Liver (tissue), 9 donors: ENCODE measurements around the gene GTPBP1. TPM values are rescaled to one million over a fixed set of nuclear protein-coding genes. Genes with fewer than 3 reads are reported as not detected.

Experiments used
- DNase-seq: peaks from one replicate; pipeline ENCODE4 v3.0.0-alpha.2; 2017; ENCODE audit warnings: low spot score
- H3K27ac ChIP-seq, 2 donors: one replicate each; pipeline ENCODE4 v1.7.0; 2013; ENCODE audit warnings: inconsistent platforms in 2 of 2, low read length in 2 of 2, control low read depth in 1 of 2, low read depth in 1 of 2, mild to moderate bottlenecking in 1 of 2
- H3K27me3 ChIP-seq, 4 donors: one replicate each; pipeline versions ENCODE4 v1.6.1 to v1.7.0; 2013; ENCODE audit warnings: low read length in 3 of 4, inconsistent platforms in 1 of 4, mild to moderate bottlenecking in 1 of 4, moderate library complexity in 1 of 4; ENCODE audit not compliant: control insufficient read depth in 4 of 4, insufficient read depth in 4 of 4
- H3K36me3 ChIP-seq, 4 donors: one replicate each; pipeline versions ENCODE4 v1.6.1 to v1.7.0; 2013; ENCODE audit warnings: low read length in 3 of 4, mild to moderate bottlenecking in 3 of 4, low read depth in 1 of 4, moderate library complexity in 1 of 4; ENCODE audit not compliant: control insufficient read depth in 4 of 4, insufficient read depth in 3 of 4
- H3K4me1 ChIP-seq, 4 donors: one replicate each; pipeline versions ENCODE4 v1.6.1 to v1.7.0; 2013; ENCODE audit warnings: low read length in 3 of 4, mild to moderate bottlenecking in 3 of 4, moderate library complexity in 1 of 4; ENCODE audit not compliant: control insufficient read depth in 4 of 4, insufficient read depth in 4 of 4
- H3K4me3 ChIP-seq, 3 donors: one replicate each; pipeline versions ENCODE4 v1.6.1 to v1.7.0; 2013; ENCODE audit warnings: low read length in 3 of 3, control low read depth in 1 of 3, low read depth in 1 of 3, mild to moderate bottlenecking in 1 of 3
- H3K9ac ChIP-seq, 2 donors: one replicate each; pipeline ENCODE4 v1.7.0; 2013; ENCODE audit warnings: low read length in 2 of 2, mild to moderate bottlenecking in 2 of 2, moderate library complexity in 2 of 2, control low read depth in 1 of 2, low read depth in 1 of 2
- H3K9me3 ChIP-seq, 4 donors: one replicate each; pipeline versions ENCODE4 v1.6.1 to v1.7.0; 2013; ENCODE audit warnings: low read length in 3 of 4; ENCODE audit not compliant: control insufficient read depth in 4 of 4
- ATF3 ChIP-seq: IDR thresholded peaks from 2 replicates; pipeline ENCODE4 v1.6.1; 2016; ENCODE audit warnings: antibody characterized with exemption
- CTCF ChIP-seq: fragments of 150-350 bp; IDR thresholded peaks from 2 replicates; pipeline ENCODE4 v1.5.1; 2017; ENCODE audit warnings: improper control_type of control experiment, low read depth, low read length; ENCODE audit not compliant: missing input control
- EGR1 ChIP-seq, 2 donors: IDR thresholded peaks; 2 replicates each; pipeline ENCODE4 v1.6.1; 2016 to 2018; ENCODE audit warnings: antibody characterized with exemption in 2 of 2, low read depth in 2 of 2
- FOXA1 ChIP-seq: IDR thresholded peaks from 2 replicates; pipeline ENCODE4 v1.6.1; 2016; ENCODE audit warnings: antibody characterized with exemption
- FOXA2 ChIP-seq: IDR thresholded peaks from 2 replicates; pipeline ENCODE4 v1.6.1; 2016; ENCODE audit warnings: antibody characterized with exemption
- GABPA ChIP-seq, 2 donors: IDR thresholded peaks in 1 of 2; conservative IDR thresholded peaks in 1 of 2; 2 replicates each; pipeline ENCODE4 v1.6.1; 2016; ENCODE audit warnings: antibody characterized with exemption in 2 of 2, mild to moderate bottlenecking in 1 of 2, moderate library complexity in 1 of 2
- HNF4A ChIP-seq, 2 donors: conservative IDR thresholded peaks; 2 replicates each; pipeline ENCODE4 v1.6.1; 2016; ENCODE audit warnings: antibody characterized with exemption in 2 of 2, mild to moderate bottlenecking in 2 of 2
- HNF4G ChIP-seq: IDR thresholded peaks from 2 replicates; pipeline ENCODE4 v1.6.1; 2016; ENCODE audit warnings: antibody characterized with exemption
- JUND ChIP-seq, 2 donors: IDR thresholded peaks; 2 replicates each; pipeline ENCODE4 v1.6.1; 2016; ENCODE audit warnings: antibody characterized with exemption in 2 of 2
- NR2F2 ChIP-seq: IDR thresholded peaks from 2 replicates; pipeline ENCODE4 v1.6.1; 2016; ENCODE audit warnings: antibody characterized with exemption
- RAD21 ChIP-seq, 2 donors: IDR thresholded peaks; 2 replicates each; pipeline ENCODE4 v1.6.1; 2016; ENCODE audit warnings: antibody characterized with exemption in 2 of 2, mild to moderate bottlenecking in 2 of 2
- RXRA ChIP-seq, 2 donors: IDR thresholded peaks; 2 replicates each; pipeline ENCODE4 v1.6.1; 2017 to 2018; ENCODE audit warnings: antibody characterized with exemption in 2 of 2, mild to moderate bottlenecking in 1 of 2
- SP1 ChIP-seq: IDR thresholded peaks from 2 replicates; pipeline ENCODE4 v1.6.1; 2018; ENCODE audit warnings: antibody characterized with exemption, mild to moderate bottlenecking
- TAF1 ChIP-seq: conservative IDR thresholded peaks from 2 replicates; pipeline ENCODE4 v1.6.1; 2016; ENCODE audit warnings: antibody characterized with exemption, mild to moderate bottlenecking
- YY1 ChIP-seq: IDR thresholded peaks from 2 replicates; pipeline ENCODE4 v1.6.1; 2016; ENCODE audit warnings: antibody characterized with exemption, mild to moderate bottlenecking
- ZBTB33 ChIP-seq: IDR thresholded peaks from 2 replicates; pipeline ENCODE4 v1.6.1; 2016; ENCODE audit warnings: antibody characterized with exemption
- WGBS: extraction: QIAGEN DNeasy Blood & Tissue Kit; methylation state at CpG from one replicate; pipeline ENCODE4 v1.1.7; 2013; 5-methylcytosine and 5-hydroxymethylcytosine counted together
- polyA plus RNA-seq, 2 donors: library from polyadenylated mRNA; stranded (reverse) in 1 of 2; unstranded in 1 of 2; fragments of 200-250 nt in 1 of 2; fragments of >200 nt in 1 of 2; fragmentation: Nextera tagmentation in 1 of 2; extraction: Ambion mirVana in 1 of 2; gene quantifications; one replicate each; pipeline versions ENCODE4 v1.2.1 to v1.2.3, GENCODE V29; 2013 to 2015
- total RNA-seq, 2 donors: library from RNA; depleted of rRNA; stranded (reverse); fragments of >200 nt; gene quantifications; one replicate each; pipeline ENCODE4 v1.2.3, GENCODE V29; 2014
- TF ChIP-seq, protein P1 (sequence below): IDR thresholded peaks from 2 replicates; pipeline ENCODE4 v1.6.1; 2016; ENCODE audit warnings: antibody characterized with exemption, mild to moderate bottlenecking
- TF ChIP-seq, protein P2 (sequence below): IDR thresholded peaks from 2 replicates; pipeline ENCODE4 v1.6.1; 2016; ENCODE audit warnings: antibody characterized with exemption
- donor health status: healthy.
- donor health status: healthy.
- donor health status: healthy.
- donor health status: healthy.
- donor health status: healthy.

Gene GTPBP1
- total and polyA plus RNA-seq, 4 donors = 5.3 to 56.3 (median 16.1) TPM

DNA sequence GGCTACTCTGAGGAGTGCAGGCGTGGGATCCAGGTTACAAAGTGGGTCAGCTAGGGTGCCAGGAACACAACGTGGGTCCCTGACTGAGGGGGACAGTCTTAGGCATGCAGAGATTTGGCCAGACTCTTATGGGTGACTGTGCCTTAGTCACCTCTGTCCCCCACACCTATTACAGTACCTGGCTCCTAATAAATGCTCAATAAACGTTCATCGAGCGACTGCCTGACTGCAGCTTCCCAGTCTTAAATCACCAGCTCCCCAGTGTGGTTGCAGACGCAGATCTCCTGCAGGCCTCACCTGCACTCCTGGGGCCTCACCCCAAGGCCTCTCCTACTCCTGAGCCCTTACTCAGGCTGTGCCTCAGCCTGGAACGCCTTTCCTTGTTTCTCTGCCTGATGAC is 53.3 kb downstream of the GTPBP1 start (continued):
- no peak for TF ChIP-seq HNF4G

GRCh38 chr22:38760477-38761201 is 54.9 kb downstream of the GTPBP1 start:
- Histone ChIP-seq H3K27me3 (no peaks in the 10 kb centered on the region), H3K36me3 (no peaks in the 10 kb centered on the region), H3K9me3 (no peaks in the 10 kb centered on the region), H3K4me3 (no peak overlapping the region), H3K4me1 (peaks cover 2 to 20% (median 8%) of the 10 kb centered on the region in 4 donors), H3K9ac (no peak overlapping the region), H3K27ac (no peak overlapping the region)
- DNase-seq = no peak
- WGBS = 88% methylated on average over 12 of the region's 12 CpGs
- TF ChIP-seq ZBTB33 (no peak), JUND (IDR thresholded peaks at IDR 0.05) (no peak)

- peaks cover 2 to 22% (median 8%) of the 10 kb centered on the region in 4 donors for H3K4me1 ChIP-seq
- H3K27ac ChIP-seq = no peak overlapping the region
- no peaks in the 10 kb centered on the region for H3K9me3 ChIP-seq
- no peaks in the 10 kb centered on the region for H3K27me3 ChIP-seq
- WGBS = 82% methylated on average over 20 of the region's 20 CpGs
- H3K4me3 ChIP-seq = no peak overlapping the region
- DNase-seq = no peak
- no peaks in the 10 kb centered on the region for H3K36me3 ChIP-seq
- H3K9ac ChIP-seq = no peak overlapping the region
- TF ChIP-seq JUND (IDR thresholded peaks at IDR 0.05) (no peak), NR2F2 (no peak), HNF4G (no peak), YY1 (no peak), FOXA2 (no peak), RAD21 (IDR thresholded peaks at IDR 0.05) (no peak), GABPA (IDR thresholded peaks at IDR 0.05 in 1 of 2, conservative IDR thresholded peaks at IDR 0.05 in 1 of 2) (no peak), ZBTB33 (no peak), RXRA (IDR thresholded peaks at IDR 0.05) (no peak), CTCF (no peak), ATF3 (no peak), FOXA1 (no peak), HNF4A (conservative IDR thresholded peaks at IDR 0.05) (no peak), EGR1 (IDR thresholded peaks at IDR 0.05; ENCODE audit: low read depth in 2 of 2) (no peak), TAF1 (no peak), SP1 (no peak)
- TF ChIP-seq, protein P1, sequence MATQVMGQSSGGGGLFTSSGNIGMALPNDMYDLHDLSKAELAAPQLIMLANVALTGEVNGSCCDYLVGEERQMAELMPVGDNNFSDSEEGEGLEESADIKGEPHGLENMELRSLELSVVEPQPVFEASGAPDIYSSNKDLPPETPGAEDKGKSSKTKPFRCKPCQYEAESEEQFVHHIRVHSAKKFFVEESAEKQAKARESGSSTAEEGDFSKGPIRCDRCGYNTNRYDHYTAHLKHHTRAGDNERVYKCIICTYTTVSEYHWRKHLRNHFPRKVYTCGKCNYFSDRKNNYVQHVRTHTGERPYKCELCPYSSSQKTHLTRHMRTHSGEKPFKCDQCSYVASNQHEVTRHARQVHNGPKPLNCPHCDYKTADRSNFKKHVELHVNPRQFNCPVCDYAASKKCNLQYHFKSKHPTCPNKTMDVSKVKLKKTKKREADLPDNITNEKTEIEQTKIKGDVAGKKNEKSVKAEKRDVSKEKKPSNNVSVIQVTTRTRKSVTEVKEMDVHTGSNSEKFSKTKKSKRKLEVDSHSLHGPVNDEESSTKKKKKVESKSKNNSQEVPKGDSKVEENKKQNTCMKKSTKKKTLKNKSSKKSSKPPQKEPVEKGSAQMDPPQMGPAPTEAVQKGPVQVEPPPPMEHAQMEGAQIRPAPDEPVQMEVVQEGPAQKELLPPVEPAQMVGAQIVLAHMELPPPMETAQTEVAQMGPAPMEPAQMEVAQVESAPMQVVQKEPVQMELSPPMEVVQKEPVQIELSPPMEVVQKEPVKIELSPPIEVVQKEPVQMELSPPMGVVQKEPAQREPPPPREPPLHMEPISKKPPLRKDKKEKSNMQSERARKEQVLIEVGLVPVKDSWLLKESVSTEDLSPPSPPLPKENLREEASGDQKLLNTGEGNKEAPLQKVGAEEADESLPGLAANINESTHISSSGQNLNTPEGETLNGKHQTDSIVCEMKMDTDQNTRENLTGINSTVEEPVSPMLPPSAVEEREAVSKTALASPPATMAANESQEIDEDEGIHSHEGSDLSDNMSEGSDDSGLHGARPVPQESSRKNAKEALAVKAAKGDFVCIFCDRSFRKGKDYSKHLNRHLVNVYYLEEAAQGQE = no peak
- TF ChIP-seq, protein P2, sequence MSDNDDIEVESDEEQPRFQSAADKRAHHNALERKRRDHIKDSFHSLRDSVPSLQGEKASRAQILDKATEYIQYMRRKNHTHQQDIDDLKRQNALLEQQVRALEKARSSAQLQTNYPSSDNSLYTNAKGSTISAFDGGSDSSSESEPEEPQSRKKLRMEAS = no peak
Measured at GRCh38 chr22:38761202-38762162, 55.7 kb downstream of the GTPBP1 start.
